Stimulated activated CD4-positive, alpha-beta T cell treated with anti-CD3 and anti-CD28 coated beads, Interleukin-15, amount 100 ng/mL, for 24 hours (primary cell): ENCODE results near the gene GPR18.

Source experiments
- DNase-seq: peaks from one replicate; pipeline ENCODE4 v3.0.0-alpha.2; 2020

GPR18 gene, protein sequence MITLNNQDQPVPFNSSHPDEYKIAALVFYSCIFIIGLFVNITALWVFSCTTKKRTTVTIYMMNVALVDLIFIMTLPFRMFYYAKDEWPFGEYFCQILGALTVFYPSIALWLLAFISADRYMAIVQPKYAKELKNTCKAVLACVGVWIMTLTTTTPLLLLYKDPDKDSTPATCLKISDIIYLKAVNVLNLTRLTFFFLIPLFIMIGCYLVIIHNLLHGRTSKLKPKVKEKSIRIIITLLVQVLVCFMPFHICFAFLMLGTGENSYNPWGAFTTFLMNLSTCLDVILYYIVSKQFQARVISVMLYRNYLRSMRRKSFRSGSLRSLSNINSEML

DNA sequence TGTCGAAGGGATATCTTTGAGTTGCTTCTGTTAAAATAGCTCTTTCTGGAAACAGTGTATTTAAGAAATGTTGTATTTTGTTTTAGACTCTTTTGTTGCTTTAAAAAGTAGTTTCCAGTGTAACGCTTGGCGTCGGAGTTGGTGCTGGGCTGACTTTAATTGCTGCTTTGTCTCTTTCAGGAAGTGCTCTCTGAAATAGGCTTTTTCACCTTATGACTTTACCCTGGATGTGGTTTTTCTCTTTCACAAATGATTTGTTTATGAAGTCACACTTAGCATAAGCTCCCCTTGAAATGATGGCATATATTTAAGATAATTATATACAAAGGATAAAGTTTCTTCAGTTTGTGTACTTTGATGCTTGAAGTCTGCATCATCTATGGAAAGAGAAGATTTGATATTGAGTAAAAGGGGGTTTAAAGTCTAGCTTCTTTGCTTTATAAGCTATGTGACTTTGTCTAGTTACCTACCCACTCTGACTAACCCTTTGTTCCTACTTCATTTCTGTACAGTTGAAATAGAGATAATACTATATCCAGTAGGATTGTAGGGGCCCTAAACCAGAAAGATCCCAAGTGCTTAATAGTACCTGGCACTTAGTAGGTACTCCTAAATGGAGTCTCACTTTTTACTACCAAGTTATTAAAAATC, at the start of gene GPR18:
TSS of gene GPR18 (minus strand) at position 170 of the 651 bp plus-strand sequence. CDS start 2,507 bp downstream, outside the sequence.
- peak; percentile 42 for DNase-seq

DNA sequence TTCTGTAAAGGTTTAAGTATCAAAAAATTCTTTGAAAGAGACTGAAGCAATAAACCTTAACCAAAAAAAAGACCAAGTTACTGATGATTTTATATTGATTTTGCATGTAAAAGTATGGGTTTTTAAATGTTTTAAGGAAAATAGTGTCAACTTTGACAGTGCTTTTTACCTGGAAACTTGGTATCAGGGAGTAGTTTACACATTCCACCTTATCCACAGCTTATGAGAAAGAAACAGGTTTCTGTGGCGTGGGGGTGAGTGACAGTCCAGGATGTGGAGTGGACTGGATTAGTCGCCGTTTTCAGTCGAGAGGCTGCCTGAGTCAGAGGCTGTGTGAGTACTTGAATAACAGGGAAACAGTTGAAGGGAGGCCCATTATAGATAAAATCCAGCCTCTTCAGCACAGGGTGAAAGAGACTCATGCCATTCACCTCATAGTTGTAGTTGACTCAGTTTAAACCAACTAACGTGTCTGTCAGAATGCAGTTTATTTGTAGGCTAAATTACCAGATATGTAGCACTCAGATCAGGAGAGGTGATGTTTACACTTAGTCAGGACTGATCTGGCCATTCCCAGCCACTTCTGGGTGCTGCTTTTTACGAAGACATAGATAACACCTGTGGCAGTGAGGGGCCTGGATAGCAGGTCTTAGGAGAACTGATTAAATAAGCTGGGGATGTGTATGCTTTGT, 49.6 kb upstream of the GPR18 start:
- DNase-seq, result peak; percentile 89

DNA sequence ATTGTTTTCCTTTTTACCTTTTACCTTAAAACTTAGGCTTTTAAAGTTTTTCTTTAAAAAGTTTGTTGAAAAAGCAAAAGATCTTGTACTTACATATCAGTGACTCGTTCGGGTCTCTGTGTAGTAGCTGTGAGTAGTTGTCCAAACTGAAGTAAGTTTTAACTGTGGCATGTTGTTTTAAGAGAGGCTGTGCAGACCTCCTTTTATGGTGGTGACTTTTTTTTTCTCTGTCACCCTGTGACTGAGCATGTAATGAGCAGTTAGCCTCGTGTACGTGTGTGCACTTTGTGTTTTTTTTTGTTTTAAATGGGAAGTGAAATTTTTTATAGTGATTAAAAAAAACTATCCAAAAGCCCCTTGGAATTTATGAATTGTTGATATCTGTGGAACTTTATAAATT, 49.1 kb upstream of the GPR18 start, which contains the start of gene GPR183:
TSS of gene GPR183 (minus strand) at position 153 of the 400 bp plus-strand sequence. CDS start 11,254 bp downstream, outside the sequence.
- no peak for DNase-seq

DNA sequence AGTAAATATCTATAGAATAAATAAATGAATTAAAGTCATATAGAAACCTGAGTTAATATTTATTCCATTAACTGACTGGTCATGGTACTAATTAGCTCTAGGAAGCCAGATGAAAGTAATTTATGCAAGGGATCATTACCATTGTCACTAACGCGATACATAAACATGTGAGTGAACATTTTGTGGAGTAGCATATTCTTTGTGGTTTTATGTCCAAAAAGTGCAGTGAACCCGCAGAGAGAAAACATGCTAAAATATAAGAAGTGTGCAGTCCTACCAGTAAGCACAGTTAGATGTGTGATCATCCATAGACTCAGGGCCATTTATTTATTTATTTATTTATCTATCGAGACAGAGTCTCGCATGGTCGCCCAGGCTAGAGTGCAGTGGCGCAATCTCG, 47.4 kb upstream of the GPR18 start:
- DNase-seq, result no peak

DNA sequence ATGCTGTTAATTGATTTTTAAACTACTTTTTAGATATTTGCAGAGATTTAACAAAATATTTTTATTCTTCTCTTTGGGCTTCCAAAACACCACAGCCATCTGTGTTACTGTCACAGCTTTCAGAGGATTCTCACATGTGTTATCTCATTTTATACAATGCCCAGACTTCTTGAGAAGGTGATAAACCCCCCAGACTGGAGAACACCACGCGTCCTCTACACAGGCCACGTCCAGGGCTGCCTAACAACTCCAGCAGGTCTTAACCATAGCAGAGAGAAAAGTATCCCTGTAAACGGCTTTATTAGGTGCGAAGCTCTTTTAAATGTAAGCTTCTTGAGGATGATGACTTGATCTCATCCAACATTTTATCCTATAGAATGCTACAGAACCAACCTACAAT, 47.0 kb upstream of the GPR18 start:
- no peak for DNase-seq

DNA sequence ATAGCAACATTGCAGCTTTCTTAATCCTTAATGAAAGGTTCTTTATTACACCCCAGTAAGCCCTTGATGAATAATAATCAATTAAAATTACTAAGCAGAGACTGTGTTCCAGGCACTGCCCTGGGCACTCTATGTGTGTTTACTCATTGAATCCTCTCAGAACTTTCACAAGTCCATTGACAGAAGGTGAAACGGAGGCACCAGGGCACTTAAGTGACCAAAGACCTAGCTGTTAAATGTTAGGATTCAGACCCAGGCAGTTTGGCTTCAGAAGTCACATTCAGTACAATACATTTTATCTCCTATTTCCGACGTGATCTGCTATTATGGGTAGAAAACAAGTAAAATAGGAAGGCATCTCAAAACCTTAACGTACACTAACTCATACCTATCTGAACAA, 46.4 kb upstream of the GPR18 start:
- DNase-seq, result no peak

DNA sequence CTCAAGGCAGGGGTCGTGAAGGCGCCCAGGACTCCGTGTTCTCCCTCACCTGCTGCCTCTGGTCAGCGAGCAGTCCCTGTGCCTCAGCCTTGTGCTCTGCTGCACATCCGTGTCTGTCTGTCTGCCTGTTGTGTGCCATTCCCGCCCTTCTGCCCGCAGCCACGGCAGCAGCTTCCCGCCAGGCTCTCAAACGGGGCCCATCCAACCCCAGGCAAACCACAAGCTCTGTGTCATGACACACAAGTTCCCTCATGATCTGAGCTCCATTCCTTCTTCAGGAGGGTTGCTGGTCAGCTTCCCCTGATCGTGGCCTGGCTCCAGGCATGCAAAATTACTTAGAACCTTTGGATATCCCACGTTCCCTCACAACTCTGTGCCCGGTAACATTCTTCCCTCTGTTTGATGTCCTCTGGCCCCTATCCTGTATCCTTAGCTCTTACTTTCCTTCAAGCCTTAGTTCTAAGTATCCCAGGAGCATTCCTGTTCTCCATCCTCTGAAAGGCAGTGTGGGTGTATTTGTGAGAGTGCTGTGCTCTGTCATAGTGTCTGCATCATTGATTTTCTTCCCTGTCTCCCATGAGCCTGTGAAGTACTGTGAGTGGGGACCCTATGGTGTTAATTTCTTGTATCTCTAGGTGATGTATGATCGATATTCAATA, 45.8 kb upstream of the GPR18 start:
- DNase-seq, result peak; percentile 81

DNA sequence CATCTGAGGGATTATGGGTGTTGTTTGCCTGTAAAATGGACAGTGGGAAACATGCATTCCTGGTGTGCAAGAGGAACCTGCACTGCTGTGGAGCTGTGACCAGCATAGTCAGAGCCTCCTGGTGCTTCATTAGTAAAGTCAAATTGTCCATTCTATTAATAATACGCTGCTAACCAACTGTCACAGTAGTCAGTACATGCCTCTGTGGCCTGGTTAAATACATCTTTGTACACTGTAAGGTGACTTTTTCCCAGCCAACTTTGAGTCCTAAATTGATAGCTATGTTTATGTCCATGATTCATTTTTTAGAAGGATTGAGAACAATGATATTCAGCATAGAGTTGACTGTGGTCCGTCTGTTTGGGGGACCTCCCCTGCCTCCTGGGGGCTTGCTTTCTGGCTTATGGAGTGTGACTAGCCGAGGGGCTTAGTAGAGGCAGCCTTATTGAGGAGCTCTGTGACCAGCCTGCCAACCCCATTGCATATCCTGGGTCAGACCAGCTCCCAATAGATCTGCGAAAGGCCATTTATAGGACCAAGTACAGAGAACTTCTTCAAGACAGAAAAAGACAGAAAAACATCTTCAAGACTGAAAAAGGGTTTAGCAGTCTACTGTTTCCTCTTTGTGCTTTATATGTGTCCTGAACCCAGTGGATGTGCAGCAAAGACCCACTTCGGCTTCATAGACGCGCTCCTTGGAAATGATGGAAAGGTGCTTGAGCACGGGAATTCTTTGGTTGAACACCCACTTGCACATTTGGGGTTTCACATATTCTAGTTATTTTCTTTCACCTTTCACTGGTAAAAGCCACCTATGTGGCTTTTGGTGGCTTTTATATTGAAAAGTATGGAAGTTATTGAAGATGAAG, 44.7 kb upstream of the GPR18 start:
- no peak for DNase-seq

DNA sequence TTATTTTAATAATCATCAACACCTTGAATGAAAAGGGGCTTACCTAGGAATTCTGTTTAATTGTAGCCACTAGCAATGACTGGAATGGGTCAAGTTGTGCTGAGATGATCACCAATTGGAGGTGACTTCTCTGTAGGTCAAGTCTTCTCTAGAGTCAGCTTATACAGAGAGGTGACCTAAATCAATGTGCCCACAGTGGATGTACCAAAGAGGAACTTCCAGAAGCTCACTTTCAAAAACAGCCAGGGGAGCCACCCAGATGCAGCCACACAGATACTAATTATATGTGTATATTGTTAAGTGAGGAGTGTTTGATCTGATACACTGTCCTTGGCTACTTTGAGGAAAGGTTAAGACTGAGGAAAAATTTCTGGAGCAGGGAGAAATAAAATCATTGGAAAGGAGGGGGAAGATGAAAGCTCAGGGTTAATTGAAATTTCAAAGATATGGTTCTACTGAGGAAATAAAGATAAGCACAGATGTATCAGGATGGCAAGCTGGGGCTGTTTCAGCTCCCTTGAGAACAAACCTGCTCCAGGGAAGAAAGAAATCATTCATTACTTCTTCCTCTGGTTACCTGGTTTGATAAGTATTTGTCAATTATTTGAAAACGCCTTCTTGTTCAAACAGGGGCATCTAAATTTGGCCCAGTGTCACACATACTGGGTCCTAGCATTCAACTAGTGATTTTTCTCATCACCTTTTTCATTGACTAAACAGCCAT, 43.9 kb upstream of the GPR18 start:
- no peak for DNase-seq

DNA sequence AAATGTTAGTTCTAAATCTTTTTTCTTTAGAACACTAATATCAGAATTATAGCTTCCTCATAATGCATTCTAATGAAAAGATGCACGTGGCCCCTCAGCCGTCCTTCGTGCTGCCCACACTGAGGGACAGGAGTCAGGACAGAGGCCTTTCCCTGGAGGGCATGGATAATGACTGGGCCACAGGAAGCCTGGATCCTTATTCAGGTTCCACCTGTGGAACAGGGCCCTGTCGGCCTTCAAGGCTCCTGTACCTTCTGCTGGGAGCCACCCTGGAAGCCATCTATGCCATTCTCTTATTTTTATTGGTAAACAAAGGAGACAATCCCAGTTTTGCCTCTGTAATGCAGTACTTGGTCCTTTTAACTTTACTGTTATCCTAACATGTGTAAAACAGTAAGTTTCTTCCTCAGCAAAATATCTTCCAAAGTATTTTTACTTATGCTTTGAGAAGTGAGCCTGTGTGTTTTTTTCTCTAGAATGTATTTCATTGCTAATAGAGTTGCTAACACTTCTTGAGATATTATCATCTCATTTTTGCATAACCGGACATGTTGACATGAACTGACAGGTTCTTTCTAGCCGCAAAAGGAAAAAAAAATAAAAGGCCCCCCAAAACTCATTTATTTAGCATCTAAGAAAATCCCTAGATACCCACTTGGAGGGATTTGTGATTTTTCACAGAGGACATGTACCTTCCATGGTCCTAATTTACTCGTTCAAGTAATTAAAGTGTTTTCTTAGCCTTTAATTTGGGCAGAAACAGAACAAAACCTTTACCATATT, 43.1 kb upstream of the GPR18 start:
- no peak for DNase-seq

DNA sequence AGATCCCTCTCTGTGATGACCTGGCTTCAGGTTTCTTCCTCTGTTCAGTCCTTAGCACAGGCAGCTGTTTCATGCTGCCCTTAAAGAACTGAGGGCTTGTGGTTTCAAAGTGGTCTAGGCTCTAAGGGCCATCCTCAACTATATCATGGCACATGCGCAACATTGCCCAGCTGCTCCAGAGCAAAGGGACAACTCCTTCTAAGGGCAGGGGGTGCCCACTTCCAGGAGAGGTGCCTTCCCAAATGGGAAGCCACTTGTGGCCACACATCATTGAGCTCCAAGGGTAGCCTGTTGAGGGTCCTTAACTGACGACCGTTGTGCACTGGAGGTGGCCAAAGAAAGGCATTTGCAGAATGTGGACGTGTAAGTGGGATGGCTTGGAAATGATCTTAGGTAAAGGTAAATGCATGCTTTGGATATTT, 41.8 kb upstream of the GPR18 start:
- DNase-seq, result no peak

DNA sequence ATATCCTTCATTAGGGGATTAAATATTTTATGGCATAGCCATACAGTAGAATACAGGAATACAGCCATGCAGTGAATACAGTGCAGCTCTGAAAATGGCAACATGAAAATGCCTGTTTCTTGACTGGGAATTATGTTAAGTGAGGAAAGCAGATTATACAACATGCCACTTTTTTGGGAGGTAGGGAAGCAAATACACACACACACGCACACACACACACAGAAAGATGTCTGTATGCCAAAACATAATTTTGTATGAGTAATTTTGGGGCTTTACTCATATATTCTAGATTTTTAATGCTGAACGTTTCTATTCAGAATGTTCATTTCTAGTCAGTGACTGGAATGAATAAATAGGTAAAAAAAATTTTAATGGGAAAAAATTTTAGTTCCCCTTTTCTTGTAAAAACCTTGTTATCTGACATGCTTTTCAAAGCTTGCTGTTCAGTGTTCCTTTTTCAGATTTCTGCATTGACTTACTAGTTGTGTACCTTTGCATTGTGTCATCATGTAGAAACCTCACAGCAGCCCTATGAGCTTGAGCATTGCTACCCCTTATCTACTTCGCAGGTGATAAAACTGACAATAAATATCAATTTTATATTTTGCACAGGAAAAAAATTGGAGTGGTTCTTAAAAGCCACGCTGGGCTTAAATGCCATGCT, 41.2 kb upstream of the GPR18 start:
- no peak for DNase-seq

DNA sequence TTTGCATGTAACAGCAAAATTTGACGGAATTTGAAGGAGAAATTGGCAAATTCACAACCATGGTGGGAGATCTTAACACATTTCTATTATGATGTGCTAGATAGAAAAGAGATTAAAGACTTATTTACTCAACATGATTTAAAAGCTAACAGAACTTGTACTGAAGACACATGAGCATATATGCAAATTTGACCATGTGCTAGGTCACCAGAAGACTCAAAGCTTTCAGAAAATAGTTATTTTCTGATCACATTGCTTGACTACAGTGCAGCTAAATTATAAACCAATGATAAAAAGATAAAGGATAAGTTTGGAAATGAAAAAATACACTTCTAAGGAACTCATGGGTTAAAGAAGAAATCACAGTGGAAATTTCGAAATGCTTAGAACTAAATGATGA, 39.9 kb upstream of the GPR18 start:
- no peak for DNase-seq

DNA sequence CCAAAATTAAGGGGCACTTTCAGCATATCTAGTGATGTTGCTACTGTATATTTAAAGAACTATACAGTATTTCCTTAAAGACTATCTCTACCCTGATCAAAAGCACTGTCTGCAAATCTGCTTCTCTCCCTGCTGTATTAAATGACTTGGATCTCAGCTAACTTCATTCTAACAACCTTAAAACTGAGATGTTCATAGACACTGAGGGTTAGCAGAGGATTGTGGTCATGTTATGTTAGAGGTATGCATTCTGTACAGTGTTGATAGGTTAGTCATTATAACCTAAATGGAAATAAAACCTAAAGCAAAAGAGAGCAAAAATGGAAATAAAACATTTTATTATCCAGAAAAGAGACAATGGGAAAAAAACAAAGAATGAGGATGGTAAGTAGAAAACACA, 39.2 kb upstream of the GPR18 start:
- no peak for DNase-seq

DNA sequence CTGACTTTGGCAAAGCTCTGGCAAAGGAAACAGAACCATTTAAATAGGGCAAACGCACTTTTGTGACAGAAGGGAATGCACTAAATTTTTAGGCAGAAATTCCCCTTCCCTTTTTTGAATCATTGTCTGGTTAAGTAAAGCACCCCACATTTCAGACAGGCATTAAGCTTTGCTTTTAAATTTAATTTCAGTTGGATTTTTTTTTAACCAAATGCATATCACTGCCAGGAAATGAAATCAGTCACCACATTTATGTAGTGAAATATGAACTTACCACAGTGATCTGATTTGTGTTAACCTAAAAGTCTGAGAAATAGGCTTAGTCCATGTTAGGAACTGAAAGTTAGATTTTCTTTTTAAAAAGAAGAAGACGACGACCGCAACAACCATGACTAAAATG, 38.2 kb upstream of the GPR18 start:
- DNase-seq, result no peak

DNA sequence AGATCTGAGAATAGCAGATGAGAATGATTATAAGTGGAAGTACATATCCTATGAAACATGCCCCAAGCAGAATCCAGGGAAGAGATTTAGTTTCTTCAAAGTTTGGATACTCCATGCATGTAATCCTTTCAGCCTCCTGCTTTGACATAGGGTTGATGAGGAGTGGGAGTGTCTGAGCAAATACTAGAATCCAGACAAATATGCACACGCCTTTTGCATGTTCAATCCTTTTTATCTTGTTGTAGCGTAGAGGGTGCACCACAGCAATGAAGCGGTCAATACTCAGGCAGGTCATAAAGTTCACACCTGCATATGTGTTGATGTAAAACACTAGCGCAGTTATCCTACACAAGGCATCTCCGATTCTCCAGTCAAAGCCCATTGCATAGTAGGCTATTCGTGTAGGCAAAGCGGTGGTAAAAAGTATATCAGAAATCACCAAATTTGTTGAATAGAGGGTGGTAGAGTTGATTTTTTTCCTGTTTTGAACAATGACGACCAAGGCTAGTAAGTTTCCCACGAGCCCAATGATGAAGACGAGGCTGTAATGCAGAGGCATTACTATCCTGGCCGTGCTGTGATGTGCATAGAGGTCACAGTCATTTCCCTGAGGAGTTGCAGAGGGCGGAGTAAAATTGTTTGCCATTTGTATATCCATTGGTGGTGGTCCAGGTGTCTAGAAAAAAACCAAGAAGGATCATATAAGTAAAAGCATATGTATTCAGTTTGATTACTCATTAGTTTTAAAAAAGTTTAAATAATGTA, 37.5 kb upstream of the GPR18 start:
- DNase-seq, result no peak

DNA sequence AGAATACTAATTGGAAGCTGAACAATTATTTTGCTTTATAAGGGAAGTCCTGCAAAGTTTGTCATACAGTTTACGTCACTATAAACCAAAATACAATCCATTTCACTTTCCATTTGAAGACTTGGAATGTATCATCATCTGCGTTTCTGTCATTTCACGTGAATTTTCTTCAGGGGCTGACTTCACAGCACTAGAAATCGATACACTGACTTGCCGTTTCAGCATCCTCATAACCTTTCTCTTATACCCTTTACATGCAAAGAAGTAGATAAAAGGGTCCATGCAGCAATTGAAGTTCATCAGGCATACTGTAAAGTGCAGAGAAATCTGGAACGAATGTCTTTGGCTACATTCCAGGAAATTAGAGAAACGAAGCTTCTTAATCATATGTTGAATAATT, 36.8 kb upstream of the GPR18 start:
- no peak for DNase-seq

DNA sequence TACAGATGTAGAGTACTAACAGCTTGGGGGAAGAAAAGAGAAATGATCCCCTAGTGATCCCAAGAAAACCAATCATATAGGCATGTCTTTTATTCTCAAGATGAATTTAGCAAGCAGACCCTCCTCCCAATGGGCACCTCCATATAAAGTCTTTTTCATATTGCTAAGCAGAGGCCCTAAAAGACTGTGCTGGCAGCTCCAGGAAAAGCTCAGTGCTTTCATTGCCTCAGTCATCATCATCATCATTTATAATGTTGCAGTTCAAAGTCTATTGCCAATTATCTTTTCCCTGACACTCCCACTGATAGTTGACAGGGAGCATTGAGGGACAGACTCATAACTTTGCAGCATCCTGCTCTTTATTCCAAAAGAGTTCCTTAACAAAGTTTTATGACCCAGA, 36.0 kb upstream of the GPR18 start:
- DNase-seq, result no peak

DNA sequence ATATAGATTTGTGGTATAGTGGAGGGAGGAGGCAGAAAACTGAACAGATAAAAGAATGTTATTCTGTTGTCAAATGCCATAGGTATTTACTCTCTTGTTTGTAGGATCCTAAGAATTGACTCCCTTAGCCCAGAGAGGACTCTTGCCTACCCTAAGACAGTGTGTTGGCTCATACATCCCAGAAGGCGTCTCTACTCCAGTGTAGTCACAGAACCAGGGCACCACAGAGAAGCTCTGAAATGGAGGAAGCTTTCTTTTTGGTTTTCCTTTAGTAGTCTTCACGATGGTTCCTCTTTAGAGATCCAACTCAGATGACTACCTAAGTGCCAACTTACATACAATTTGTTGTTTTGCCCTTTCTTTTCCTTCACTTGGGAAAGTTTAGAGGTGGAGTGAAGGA, 35.0 kb upstream of the GPR18 start:
- no peak for DNase-seq
